Activated naive CD8-positive, alpha-beta T cell treated with anti-CD3 and anti-CD28 coated beads, Interleukin-2, amount 10 ng/mL, durations not matched to agents 7 days and 5 days (primary cell): Measurements from ENCODE around the gene ATAD5. TPM values are rescaled to one million over a fixed set of nuclear protein-coding genes. Genes with fewer than 3 reads are reported as not detected.

Experiments used
- total RNA-seq, 2 experiments: library from RNA; stranded (reverse); gene quantifications; one replicate each; pipeline ENCODE4 v1.2.3, GENCODE V29; 2021

The ATAD5 gene
- total RNA-seq, 2 experiments from 2014 or later = 25.8 to 29.7 TPM

Other genes with a start within 250 kb of the ATAD5 start
- gene CRLF3, start 7.3 kb upstream of the ATAD5 start, total RNA-seq = 10 to 100 TPM; 77.2 to 79.5 TPM
- 10 to 100 TPM; 15.3 to 16.6 TPM for gene TEFM, start 74.3 kb downstream of the ATAD5 start, total RNA-seq
- gene ADAP2, start 90.0 kb downstream of the ATAD5 start, total RNA-seq = 1 to 10 TPM; 2.2 to 2.4 TPM
- gene RNF135, start 139.1 kb downstream of the ATAD5 start, total RNA-seq = 1 to 10 TPM; 8.0 to 8.7 TPM